LNCaP clone FGC (cell line): ENCODE measurements around the gene PLLP.

Experiments
- DNase-seq: peaks from one replicate; pipeline ENCODE4 v3.0.0-alpha.2; 2011; ENCODE audit warnings: low read depth
- H3K4me3 ChIP-seq: 2 replicates; pipeline ENCODE4 v1.5.1; 2011; ENCODE audit warnings: mild to moderate bottlenecking, low read depth, low read length, control low read depth
- CTCF ChIP-seq: IDR thresholded peaks from 2 replicates; pipeline ENCODE4 v1.5.1; 2012; ENCODE audit warnings: mild to moderate bottlenecking; ENCODE audit not compliant: control insufficient read depth, insufficient read depth; ENCODE audit errors: extremely low read depth

PLLP gene

GRCh38 chr16:57224651-57225335, 59.7 kb downstream of the PLLP start:
- DNase-seq: no peak
- no peak for TF ChIP-seq CTCF
- no peak overlapping the region for H3K4me3 ChIP-seq

DNA sequence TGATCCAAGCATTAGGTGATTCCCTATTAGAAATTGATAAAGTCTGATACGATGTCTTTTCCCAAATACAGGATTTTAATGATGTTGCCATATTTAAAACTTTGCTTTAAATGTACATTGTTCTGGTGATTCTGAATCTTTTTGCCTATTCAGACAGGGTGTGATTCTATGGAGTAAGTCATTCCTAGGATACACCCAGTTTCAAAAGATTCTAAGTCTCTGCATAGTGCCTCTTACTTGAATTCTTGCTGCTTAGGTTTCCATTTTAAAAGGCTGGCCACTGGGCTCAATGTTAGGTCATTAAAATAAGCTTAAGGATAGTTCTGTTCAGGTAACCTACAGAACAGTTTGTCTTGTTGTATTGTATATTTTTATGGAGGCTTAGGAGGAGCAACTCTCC, 61.4 kb downstream of the PLLP start:
- DNase-seq: no peak
- TF ChIP-seq CTCF: no peak
- H3K4me3 ChIP-seq: no peak overlapping the region

DNA sequence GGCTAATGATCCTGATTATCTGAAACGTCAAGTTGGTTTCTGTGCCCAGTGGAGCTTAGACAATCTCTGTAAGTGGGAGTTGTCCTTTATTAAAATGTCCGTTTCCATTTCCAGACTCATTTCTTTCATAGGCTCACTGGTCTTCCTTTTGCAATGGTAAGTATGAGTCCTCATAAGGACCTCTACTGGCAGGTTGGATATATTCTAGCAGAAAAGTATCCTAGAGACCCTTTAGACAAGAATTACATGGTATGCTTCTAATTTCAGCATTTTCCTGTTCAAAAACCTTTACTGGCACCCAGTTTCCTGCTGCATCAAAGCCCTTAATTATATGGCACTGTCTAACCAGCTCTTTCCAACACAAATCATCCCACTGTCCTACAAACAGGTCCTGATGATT, 67.5 kb downstream of the PLLP start:
- DNase-seq: no peak
- TF ChIP-seq CTCF: no peak
- no peak overlapping the region for H3K4me3 ChIP-seq

DNA sequence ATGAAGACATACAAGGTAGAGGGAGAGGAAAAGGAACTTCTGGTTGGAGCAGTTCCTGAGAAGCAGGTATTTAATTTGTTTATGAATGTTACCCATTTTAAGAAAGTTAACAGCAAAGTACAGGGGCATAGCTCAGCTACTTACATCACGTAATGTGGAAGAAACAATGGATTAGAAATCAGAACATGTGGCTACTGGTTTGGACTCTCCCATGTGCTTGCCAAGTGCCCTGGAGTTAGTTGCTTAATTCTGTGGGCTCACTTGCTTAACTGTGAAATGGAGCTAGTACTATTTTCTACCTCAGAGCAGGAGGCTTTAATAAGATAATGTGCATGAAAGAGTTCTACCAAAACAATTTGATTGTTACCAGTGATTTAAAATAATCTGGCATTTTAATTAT, 71.0 kb downstream of the PLLP start:
- no peak for DNase-seq
- H3K4me3 ChIP-seq: no peak overlapping the region

GRCh38 chr16:57209780-57210179, 74.7 kb downstream of the PLLP start:
- DNase-seq: no peak
- TF ChIP-seq CTCF: no peak

More for the DNA sequence above, 71.0 kb downstream of the PLLP start:
- TF ChIP-seq CTCF: no peak

DNA sequence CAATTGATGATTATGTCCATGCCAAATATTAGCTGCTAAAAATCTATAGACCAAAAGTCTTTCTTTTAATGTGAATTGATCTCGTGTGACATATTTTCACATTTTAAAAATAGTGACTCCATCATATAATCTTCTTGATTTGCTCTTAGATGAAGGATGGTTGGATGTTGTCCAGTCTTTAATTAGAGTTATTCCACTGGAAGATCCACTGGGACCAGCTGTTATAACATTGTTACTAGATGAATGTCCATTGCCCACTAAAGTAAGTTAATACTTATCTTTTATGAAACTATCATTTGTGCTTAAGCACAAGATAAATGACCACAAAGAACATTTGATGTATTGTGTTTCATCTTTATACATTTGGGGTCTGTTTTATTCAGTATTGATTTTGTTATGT, 75.5 kb downstream of the PLLP start:
- DNase-seq: no peak
- no peak overlapping the region for H3K4me3 ChIP-seq
- TF ChIP-seq CTCF: no peak

More at GRCh38 chr16:57209780-57210179, 74.7 kb downstream of the PLLP start:
- H3K4me3 ChIP-seq: no peak overlapping the region
